ENCODE data around the gene TEX48.

TEX48 gene

DNA sequence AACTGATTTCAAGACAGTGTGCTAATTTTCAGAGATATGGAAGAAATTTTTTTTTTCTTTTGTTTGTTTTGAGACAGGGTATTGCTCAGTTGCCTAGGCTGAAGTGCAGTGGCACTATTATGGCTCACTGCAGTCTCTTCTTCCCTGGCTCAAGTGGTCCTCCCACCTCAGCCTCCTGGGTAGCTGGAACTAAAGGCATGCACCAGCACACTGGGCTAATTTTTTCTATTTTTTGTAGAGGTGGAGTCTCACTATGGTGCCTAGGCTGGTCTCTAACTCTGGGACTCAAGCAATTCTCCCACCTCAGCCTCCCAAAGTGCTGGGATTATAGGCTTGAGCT, 9.9 kb upstream of the TEX48 start:
- no peak for DNase-seq

DNA sequence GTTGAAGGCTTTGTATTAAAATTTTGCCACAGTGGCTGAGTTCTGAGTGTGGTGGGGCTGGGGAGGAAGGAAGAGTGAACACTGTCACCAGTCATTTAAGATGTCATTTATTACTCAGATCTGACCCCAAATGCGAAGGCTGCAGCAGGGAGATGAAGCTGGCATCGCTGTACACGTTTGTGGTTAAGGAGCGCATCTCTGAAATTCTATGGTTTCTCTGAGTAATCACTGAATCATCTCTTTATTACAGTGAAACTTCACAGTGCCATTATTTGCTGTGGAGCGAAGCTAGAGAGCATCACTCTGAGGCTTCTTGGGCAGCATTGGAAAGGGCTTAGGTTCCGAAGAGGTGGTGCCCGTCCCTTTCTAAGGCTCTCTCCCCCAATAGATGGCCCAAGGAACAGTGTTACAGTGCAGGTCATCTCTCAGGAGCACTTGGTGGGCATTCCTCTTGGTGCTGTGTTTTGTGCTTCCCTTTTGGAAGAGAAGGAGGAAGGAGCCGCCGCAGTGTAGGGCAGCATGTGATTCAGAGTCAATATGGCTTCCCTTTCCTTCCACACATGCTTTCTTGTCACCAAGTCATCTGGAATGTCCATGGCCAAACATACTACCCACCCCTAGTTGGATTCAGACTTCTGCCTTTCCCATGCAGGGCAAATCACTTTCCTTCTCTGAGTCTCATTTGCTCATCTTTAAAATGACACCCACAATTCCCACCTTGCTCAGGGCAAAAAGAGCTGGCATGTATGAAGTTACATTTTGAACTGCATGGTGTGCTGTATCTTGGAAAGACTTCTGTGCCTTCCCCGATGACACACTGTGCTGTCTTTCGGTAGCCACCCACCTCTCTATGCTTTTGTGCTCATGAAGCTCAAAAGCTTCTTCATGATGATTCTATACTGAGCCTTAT, 9.3 kb upstream of the TEX48 start:
- peak in 3 of 4 experiments; percentile 9 to 17 (median 11) for DNase-seq

DNA sequence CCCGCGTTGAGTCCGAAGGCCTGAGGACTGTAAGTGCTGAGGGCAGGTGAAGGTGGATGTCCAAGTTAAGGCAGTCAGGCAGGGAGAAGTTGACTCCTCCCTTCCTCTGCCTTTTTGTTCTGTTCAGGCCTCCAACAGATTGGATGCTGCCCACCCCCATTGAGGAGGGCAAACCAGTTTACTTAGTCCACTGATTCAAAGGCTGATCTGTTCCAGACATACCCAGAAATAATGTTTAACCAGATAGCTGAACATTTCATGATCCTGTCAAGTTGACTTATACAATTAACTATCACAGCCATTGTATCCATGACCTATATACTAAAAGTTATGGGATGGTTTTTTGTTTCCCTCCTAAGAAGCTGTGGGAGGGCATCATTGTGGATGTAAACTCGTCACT, 8.3 kb upstream of the TEX48 start:
- DNase-seq: no peak

DNA sequence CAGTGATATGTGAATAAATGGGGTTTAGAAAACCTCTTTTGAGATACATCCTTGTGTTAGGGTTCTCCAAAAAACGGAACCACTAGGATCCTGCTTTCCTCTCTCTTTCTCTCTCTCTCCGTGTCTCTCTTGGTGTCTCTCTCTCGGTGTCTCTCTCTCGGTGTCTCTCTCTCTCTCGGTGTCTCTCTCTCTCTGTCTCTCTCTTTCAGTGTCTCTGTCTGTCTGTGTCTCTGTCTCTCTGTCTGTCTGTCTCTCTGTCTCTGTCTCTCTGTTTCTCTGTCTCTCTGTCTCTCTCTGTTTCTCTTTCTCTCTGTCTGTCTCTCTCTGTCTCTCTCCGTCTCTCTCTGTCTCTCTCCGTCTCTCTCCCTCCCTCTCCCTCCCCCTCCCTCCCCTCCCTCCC, 7.8 kb upstream of the TEX48 start:
- no peak for DNase-seq

DNA sequence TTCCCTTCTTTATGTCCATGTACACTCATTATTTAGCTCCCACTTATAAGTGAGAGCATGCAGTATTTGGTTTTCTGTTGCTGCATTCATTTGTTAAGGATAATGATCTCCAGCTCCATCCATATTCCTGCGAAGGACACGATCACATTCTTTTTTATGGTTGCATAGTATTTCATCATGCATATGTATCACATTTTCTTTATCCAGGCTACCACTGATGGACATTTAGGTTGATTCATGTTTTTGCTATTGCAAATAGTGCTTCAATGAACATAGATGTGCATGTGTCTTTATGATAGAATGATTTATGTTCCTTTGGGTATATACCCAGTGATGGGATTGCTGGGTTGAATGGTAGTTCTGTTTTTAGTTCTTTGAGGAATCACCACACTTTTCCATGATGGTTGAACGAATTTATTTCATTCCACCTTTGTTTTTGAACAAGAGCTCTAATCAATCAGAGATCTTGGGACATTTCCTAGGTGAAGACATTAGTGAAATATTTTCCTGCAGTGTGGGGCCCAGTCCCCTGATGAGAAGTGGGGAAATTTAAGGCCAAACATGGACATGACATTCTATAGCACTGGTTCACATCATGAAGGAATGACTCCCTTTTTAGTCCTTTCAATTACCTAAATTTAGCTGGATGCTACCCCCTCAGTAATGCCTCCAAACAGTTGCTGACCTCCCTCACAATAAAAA, 7.1 kb upstream of the TEX48 start:
- DNase-seq: no peak

DNA sequence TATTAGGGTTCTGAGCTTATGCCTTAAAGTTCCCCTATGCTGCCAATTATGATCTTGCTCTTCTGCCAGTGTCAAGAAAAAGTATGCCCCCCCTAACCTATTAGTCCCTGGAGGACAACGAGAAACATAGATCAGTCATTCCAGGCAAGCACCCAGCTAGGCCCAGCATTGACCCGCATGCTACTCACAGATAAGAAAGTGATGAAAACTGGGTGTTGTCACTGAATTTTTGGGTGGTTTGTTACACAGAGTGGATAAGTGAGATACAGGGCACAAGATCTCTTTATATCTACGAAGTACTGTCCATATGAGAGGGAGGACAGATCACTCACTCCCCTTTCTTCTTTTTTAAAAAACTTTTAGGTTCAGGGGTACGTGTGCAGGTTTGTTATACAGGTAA, 6.4 kb upstream of the TEX48 start:
- no peak for DNase-seq

DNA sequence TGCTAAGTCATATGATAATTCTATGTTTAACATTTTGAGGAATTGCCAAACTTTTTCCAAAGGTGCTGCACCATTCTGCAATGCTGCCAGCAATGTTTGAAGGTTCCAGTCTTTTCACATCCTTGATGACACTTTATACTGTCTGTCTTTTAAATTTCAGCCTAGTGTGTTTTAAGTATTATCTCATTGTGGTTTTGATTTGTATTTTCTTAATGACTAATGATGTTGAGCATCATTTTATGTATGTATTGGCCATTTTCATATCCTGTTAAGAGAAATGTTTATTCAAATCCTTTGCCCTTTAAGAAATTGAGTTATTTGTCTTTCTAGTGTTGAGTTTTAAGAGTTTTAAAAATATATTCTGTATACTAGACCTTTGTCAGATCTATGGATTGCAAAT, 5.0 kb upstream of the TEX48 start:
- DNase-seq: no peak

DNA sequence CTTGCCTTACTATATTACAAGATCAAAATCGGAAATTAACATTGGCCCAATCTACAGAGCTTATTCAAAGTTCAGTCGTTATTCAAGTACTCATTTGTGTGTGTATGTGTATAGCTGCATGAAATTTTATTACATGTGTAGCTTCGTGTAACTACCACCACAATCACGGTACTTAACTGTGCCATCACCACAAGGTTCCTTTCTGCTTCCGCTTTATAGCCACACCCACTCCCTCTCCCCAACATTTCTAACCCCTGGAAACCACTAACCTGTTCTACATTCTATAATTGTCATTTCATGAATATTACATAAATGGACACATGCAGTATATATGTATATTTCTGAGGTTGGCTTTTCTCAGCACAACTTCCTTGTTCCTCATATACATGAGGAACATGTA, 4.0 kb upstream of the TEX48 start:
- no peak for DNase-seq

DNA sequence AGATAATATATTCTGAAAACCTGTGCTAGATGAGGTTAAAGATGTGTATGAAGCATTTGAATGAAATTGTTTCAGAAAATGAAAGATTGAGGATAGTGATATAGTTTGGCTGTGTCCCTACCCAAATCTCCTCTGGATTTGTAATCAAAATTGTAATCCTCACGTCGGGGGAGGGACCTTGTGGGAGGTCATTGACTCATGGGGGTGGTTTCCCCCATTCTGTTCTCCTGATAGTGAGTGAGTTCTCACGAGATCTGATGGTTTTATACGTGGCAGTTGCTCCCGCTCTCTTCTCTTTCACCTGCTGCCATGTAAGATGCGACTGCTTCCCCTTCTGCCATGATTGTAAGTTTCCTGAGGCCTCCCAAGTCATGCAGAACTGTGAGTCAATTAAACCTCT, 2.0 kb upstream of the TEX48 start:
- no peak for DNase-seq

DNA sequence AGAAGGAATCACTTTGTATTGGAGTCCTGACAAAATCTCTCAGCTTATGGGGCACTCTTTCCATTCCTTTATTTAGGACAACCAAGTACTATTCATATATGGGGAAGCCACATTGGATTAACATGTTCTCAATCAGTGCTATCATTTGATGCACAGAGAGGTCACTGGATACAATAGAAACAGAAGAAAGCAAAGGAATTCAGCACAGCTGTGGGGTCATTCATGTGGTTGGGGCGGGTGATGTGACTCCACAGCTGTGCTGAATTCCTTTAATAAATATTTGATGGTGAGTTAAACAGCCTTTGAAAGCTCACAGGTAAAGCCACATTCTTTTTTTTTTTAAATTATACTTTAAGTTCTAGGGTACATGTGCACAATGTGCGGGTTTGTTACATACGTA, 854 bp upstream of the TEX48 start:
- no peak for DNase-seq

DNA sequence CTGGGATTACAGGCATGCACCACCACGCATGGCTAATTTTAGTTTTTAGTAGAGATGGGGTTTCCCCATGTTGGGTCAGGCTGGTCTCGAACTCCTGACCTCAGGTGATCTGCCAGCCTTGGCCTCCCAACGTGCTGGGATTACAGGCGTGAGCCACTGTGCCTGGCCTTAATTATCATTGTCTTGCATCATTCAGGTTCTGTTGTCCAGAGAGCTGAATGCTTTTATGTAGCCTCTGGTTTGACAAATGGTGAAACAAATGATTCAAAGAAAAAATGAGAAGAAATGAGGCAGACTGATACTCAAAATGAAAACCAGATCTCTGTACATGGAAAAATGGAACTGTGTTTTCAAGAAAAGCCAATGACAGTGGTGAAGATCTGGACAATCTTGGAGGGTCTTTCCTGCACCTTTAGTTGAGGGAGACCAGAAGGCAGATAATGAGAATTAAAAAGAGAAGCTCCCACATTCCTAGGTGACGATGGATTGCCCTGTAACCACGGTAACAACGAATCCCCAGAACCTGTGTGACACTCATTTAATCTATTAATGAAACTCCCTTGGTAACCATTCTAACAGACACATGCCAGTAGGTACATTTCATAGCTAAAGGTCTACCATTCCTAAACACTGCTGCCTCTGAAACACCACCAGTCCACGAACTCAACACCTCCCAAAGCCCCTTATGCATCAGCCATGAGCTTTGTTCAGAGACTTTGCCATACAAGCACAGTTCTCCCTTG, 1.6 kb downstream of the TEX48 start:
- no peak for DNase-seq

DNA sequence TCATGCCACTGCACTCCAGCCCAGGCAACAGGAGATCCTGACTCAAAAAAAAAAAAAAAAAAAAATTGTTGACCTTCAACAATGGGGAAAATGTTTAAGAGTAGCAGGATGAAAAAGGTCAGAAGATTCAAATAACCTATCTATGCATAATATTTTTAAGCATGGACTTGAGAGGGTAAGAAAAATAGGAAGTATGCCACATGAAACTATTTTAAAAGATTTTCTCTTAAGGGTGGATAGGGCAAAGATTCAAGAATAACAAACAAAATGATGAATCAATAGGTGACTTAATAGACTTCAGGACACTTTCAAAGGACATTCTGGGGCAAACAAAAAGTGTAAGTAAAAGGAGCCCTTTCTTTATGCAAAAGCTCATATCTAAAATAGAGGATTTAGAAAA, 3.2 kb downstream of the TEX48 start:
- no peak for DNase-seq

DNA sequence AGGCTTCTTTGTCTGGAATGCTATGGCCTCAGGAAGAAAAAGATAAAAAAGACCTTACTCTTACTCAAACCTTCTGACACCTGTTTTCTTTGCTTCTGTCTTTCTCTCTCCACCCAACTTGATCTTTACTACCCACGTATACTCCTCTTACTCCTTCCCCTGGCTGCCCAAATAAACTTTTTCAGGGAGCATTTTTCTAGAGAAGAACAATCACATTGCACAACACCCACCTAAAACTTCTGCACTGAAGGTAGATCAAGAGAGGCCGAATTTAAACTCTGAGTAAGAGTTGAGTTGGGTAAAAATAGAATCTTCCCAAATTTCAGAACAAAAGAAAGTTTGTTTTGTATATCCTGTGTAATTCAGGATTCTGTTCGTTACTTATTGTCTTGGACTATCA, 3.9 kb downstream of the TEX48 start:
- no peak for DNase-seq

DNA sequence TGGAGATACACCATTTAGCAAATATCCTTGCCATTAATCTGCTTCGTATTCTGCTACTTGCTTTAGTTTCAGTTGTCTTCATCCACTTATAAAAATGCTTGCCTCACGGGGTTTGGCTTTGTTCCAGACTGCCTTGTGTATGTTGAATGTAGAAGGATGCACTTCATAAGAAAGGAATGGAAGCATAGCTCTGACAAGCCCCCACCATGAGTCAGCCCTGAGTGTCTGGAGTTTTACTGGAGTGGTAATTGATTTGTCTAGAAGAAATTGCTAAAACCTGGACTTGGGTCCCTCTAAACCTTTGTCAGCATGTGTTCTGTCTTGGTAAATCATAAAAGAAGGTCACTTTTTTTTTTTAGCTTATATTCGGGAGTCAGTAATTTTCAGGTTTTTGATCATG, 4.6 kb downstream of the TEX48 start:
- DNase-seq: no peak

DNA sequence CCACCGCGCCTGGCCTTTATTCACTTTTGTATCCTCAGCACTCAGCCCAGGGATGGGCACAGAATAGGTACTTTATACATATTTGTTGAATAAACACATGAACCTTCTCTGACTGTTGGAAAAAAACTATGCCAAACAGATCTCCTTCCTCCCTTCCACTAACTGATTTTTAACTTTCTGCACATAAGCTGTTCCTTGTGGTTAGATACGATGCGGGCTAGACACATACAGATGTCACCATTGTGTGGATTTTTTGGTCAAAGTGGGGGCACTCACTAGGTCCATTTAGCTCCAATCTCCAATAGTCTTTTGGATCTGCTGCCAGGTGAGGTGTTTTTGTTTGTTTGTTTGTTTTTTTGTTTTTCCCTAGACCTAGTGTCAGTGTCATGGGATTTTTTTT, 5.1 kb downstream of the TEX48 start:
- DNase-seq: no peak

DNA sequence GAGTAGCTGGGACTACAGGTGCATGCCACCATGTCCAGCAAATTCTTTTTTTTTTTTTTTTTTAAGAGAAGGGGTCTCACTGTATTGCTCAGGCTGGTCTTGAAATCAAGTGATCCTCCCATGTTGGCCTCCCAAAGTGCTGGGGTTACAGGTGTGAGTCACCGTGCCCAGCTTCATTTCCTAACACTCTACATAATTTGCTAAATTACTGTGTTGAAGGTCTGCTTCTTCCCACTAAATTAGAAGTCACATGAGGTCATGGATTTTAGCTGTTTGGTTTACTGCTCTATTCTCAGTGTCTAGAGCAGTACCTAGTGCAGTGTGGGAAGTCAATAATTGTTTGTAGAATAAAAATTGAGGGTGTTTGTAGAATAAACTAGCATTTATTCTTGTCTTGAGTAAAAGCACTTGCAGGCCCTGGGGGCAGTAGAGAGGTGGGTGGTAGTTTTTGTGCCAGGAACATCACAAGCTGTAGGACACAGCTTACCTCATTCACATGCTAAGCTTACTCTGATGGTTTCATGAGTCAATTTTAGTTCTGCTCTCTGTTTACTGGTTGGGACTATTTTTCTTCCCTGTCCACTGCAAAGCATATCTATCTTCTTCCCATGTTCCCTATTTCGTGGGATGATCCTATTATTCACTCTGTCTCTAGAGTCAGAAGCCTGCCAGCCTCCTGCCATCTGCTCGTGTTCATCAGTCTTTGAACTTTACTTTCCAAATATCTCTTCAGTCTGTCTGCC, 7.0 kb downstream of the TEX48 start:
- no peak for DNase-seq

DNA sequence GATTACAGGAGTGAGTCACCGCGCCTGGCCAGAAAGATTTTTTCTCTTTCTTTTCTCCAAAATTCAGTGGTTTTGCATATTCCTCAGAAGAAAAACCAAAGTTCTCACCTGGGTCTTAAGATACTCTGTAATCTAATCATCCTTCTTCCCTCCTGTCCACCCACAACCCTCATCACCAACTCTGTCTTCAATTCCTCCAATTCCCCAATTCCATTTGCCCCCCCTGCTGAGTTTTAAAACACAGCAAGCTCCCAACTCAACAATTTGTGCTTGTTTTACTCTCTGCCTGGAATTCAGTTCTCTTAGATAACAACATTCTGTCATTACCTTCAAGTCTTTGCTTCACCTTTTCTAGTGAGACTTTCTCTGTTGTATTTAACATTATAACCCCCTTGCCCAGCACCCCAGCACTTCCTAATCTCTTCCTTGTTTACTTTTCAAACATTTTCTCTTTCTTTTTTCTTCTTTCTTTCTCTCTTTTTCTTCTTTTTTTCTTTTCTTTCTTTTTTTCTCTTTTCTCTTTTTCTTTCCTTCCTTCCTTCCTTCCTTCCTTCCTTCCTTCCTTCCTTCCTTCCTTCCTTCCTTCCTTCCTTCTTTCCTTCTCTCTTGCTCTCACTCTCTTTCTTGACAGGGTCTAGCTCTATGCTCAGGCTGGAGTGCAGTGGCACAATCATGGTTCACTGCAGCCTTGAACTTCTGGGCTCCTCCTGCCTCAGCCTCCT, 7.8 kb downstream of the TEX48 start:
- no peak for DNase-seq

DNA sequence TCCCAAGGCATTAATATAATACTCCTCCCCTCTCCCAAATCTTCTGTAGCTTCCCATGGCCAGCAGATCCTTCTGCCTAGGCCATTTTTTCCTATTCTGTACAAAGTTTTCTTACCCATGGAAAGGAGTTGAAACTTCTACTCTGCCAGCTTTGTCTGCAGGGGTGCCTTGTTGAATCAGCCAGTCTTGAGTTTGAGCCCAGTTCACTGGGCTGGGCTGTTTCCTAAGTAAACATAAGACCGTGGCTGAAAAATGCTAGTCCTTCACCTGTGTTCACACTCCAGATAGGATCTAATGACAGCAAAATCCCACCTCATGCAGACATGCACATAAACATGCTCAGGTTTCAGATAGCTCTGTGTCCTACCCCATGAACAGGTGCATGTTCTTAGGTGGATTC, 10.4 kb downstream of the TEX48 start:
- no peak for DNase-seq

DNA sequence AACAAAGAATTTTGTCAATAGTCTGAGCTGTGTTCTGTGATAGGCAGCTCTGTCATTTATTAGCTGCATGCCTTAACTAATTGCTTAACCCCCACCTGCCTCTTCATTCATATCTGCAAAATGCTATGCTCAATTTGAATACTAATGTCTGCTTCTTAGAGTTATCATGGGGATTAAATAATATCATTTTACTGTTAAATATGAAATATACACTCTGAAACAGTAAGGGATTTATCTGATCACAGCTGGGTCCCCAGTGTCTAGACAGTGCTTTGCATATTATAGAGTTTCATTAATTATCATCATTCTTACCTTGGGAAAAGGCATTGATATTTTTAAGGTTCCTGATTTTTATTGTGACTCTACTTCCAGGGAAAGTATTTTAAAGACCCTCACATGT, 12.0 kb downstream of the TEX48 start:
- no peak for DNase-seq

DNA sequence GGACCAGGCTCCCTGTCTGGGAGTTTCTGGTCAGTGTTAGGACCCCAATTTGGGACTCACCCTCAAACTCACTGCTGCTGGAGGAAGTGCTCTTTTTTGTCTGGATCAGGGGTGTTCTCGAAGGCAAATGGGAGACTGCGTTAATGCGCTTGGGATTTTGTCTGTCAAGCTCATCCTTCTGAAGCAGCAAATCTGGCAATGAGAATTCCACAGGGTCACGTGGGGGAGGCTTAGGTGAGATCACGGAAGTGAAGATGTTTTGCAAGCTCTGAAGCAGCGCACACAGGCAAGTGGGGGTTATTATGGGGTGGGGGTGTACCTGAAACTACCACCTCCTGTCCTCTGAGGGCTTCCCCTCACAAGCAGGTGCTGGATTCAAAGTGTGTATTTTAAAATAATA, 13.8 kb downstream of the TEX48 start:
- DNase-seq: no peak

DNA sequence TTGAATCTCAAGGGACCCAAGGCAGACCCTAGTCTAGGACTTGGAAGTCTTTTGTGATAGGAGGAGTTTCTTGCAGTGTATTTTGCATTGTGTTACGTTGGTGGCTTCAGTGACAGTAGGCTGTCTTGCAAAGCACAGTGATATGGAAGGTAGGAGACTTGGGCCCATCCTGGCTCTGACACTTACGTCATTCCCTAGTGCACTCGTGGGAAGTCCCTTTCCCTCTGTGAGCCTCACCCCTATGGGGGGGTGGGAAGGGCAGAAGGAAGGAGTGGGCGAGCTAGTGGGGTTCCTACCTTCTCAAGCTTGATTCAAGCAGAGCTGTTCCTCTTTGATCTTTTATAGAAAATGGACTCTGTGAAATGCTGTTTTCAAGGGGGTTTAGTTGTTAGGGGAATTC, 15.1 kb downstream of the TEX48 start:
- DNase-seq: no peak

DNA sequence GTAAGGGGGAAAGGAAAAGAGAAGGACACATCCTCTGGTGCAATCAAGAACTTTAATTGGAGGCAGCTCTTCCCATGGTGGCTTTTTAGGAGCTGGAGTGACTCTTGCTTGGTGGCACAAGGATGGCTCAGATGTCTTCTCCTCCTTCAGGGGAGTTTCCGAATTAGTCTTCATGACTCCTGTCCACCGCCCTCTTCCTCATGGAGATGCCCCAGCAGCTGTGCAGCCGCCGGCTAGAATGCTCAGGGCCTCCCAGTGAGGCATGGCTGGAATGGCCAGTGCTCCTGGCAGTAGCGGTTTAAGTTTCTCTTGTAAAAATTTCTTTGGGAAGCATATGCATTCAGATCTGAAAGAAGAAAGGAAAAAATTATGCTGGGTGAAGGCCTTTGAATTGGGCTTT, 15.6 kb downstream of the TEX48 start:
- DNase-seq: no peak

DNA sequence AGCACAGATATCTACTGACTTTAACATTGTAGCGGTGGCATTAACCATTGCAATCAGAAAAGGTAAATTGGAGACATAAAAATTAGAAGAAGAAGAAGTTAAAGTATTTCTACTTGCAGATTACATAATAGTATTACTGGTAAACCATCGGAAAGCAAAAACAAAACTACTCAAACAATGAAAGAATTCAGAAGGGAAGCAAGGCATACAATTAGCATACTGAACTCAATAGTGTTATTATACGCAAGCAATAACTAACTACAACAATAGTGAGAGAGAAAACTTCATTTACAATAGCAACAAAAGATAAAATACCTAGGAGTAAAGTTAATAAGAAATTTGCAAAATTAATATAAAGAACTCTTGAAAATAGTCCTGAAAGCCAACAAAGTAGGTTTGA, 17.8 kb downstream of the TEX48 start:
- DNase-seq: no peak

Measured in activated naive CD4-positive, alpha-beta T cell (primary cell).